OCI-LY1 (cell line): ENCODE data around the gene SPNS2.

Source experiments
- EZH2 ChIP-seq: fragments of 200-600 bp; sonication (generic), shearing (Covaris generic); IDR thresholded peaks from 2 replicates; pipeline ENCODE4 v1.8.0; 2017; ENCODE audit warnings: borderline replicate concordance, mixed run types, mild to moderate bottlenecking, antibody characterized with exemption, low read length, moderate library complexity, mixed read lengths
- TF ChIP-seq, protein P1 (sequence below): fragments of 200-600 bp; sonication (generic), shearing (Covaris generic); IDR thresholded peaks from 2 replicates; pipeline ENCODE4 v1.5.1; 2017; ENCODE audit warnings: mild to moderate bottlenecking, antibody characterized with exemption, low read length, moderate library complexity, mixed read lengths

DNA sequence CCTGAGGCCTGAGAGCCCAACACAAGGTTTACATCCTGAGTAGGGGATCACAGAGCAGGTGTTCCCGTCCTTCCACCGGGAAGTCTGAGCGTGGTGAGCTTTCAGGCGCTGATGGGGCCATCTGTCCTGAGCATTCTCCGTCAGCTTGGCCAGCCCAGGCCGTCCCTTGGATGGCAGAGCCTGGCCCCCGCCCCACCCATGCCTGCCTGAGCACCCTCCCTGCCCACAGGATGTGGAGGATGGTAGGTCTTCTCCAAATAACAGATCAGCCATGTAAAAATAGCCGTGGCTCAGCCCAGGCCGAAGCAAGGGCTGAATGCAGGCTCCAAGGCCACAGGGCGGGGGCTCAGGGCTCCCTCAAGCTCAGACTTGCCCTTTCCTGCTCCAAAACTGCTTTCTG is 20.2 kb downstream of the SPNS2 start:
- TF ChIP-seq EZH2 = no peak
- TF ChIP-seq, protein P1, sequence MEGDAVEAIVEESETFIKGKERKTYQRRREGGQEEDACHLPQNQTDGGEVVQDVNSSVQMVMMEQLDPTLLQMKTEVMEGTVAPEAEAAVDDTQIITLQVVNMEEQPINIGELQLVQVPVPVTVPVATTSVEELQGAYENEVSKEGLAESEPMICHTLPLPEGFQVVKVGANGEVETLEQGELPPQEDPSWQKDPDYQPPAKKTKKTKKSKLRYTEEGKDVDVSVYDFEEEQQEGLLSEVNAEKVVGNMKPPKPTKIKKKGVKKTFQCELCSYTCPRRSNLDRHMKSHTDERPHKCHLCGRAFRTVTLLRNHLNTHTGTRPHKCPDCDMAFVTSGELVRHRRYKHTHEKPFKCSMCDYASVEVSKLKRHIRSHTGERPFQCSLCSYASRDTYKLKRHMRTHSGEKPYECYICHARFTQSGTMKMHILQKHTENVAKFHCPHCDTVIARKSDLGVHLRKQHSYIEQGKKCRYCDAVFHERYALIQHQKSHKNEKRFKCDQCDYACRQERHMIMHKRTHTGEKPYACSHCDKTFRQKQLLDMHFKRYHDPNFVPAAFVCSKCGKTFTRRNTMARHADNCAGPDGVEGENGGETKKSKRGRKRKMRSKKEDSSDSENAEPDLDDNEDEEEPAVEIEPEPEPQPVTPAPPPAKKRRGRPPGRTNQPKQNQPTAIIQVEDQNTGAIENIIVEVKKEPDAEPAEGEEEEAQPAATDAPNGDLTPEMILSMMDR = no peak
